Left ventricle myocardium inferior (tissue), 1 donor: ENCODE results near the gene METTL25. TPM values are rescaled to one million over a fixed set of nuclear protein-coding genes. Genes with fewer than 3 reads are reported as not detected.

Source experiments
- DNase-seq: peaks from one replicate; pipeline ENCODE4 v3.0.0-alpha.2; 2020
- H3K27ac ChIP-seq: fragments of 200-600 bp; replicated peaks from 2 replicates; pipeline ENCODE4 v1.8.0; 2021
- H3K27me3 ChIP-seq: fragments of 200-600 bp; 2 replicates; pipeline ENCODE4 v1.8.0; 2021; ENCODE audit warnings: low read depth
- H3K36me3 ChIP-seq: fragments of 200-600 bp; 2 replicates; pipeline ENCODE4 v1.8.0; 2021
- H3K4me1 ChIP-seq: fragments of 200-600 bp; 2 replicates; pipeline ENCODE4 v1.8.0; 2021
- H3K4me3 ChIP-seq: fragments of 200-600 bp; 2 replicates; pipeline ENCODE4 v1.8.0; 2021; ENCODE audit warnings: mild to moderate bottlenecking, moderate library complexity
- H3K9me3 ChIP-seq: fragments of 200-600 bp; replicated peaks from 2 replicates; pipeline ENCODE4 v1.8.0; 2021
- CTCF ChIP-seq: fragments of 200-600 bp; IDR thresholded peaks from 2 replicates; pipeline ENCODE4 v1.8.0; 2021; ENCODE audit warnings: antibody characterized with exemption, mild to moderate bottlenecking, borderline replicate concordance
- intact Hi-C: fragments of 100-400 bp; cut with micrococcal nuclease; formaldehyde crosslinking; loops from one replicate; pipeline ENCODE4 v1.11.0; 2022
- total RNA-seq: library from RNA; stranded (reverse); fragmentation: NEBNext Ultra II Directional; extraction: Animal tissue kit (Norgen Biotek cat#: 25700); gene quantifications from one replicate; pipeline ENCODE4 v1.2.1, GENCODE V29; 2021
- donor health status: DM: no; HTN: yes; CAD: no; lungs with severe emphysema.

Gene METTL25
- total RNA-seq, 1 donor from 2014 or later = 15.8 TPM

GRCh38 chr12:82507686-82508085 lies 149.4 kb downstream of the METTL25 start:
- H3K9me3 ChIP-seq = no peaks in the 10 kb centered on the region
- no peak overlapping the region for H3K27ac ChIP-seq
- intact Hi-C loops = no loop called here
- DNase-seq = no peak
- no peaks in the 10 kb centered on the region for H3K27me3 ChIP-seq
- no peak overlapping the region for H3K4me3 ChIP-seq
- no peak for TF ChIP-seq CTCF
- H3K36me3 ChIP-seq = no peaks in the 10 kb centered on the region
- no peaks in the 10 kb centered on the region for H3K4me1 ChIP-seq

DNA sequence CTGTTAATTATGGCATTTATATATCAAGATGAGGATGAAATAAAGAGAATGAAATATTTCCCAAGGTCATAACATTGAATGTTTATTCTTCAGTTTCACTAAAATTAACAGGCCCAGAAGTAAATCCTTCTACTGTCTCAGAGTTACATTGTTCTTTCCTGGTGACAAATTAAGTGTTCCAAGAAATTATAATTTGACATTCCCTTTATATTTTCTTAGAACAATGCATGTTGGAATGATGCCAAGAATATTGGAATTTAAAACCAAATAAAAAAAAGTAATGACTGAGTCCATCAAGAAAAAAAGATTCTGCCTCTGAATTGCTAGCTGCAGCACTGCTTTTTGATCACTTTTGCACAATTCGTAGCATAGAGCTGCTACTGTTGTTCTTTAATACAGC lies 152.1 kb downstream of the METTL25 start:
- H3K36me3 ChIP-seq = no peaks in the 10 kb centered on the region
- no peaks in the 10 kb centered on the region for H3K27me3 ChIP-seq
- H3K4me1 ChIP-seq = no peaks in the 10 kb centered on the region
- DNase-seq = no peak
- intact Hi-C loops = no loop called here
- H3K9me3 ChIP-seq = no peaks in the 10 kb centered on the region
- no peak for TF ChIP-seq CTCF
- H3K27ac ChIP-seq = no peak overlapping the region
- H3K4me3 ChIP-seq = no peak overlapping the region

DNA sequence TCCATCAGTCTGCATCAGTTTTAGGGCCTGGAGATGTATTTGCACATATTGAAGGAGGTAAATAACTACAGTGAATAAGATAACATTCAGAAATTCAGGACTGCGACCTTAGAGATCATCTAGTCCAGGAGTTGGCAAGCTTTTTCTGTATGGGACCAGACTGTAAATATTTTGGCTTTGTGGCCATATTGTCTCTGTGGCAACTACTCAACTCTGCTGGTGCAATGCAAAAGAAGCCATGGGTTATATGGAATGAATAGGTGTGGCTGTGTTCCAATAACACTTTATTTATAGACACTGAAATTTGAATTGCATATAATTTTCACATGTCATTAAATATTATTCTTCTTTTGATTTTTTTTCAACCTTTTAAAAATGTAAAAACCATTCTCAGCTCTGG lies 156.6 kb downstream of the METTL25 start:
- Histone ChIP-seq H3K4me3 (no peak overlapping the region), H3K9me3 (peaks cover 9% of the 10 kb centered on the region), H3K27me3 (no peaks in the 10 kb centered on the region), H3K36me3 (no peaks in the 10 kb centered on the region), H3K4me1 (no peaks in the 10 kb centered on the region), H3K27ac (no peak overlapping the region)
- intact Hi-C loops = no loop called here
- no peak for TF ChIP-seq CTCF
- DNase-seq = no peak

DNA sequence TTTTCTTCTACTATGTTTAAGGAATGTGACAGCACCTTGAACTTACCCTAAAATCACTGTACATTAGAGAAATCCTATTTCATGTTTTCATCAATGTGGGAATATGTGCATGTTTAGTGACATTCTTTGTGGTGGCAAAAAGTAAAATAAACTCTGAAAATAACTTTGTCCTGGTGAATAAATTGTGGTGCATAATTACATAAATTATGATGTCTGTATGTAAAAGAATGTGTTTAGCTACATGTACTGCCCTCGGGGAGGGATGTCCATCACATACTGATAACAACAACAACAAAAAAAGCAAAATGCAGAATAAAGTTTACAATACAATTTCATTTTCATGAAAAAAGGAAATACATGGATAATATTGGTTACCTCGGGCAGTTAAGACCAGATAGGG lies 157.3 kb downstream of the METTL25 start:
- no peak for DNase-seq
- Histone ChIP-seq H3K4me3 (no peak overlapping the region), H3K36me3 (no peaks in the 10 kb centered on the region), H3K27me3 (no peaks in the 10 kb centered on the region), H3K4me1 (no peaks in the 10 kb centered on the region), H3K27ac (no peak overlapping the region), H3K9me3 (peaks cover 9% of the 10 kb centered on the region)
- no peak for TF ChIP-seq CTCF
- intact Hi-C loops = no loop called here

GRCh38 chr12:82517027-82517426 lies 158.7 kb downstream of the METTL25 start:
- TF ChIP-seq CTCF = no peak
- DNase-seq = no peak
- Histone ChIP-seq H3K4me1 (no peaks in the 10 kb centered on the region), H3K36me3 (no peaks in the 10 kb centered on the region), H3K4me3 (no peak overlapping the region), H3K27me3 (no peaks in the 10 kb centered on the region), H3K9me3 (peaks cover 9% of the 10 kb centered on the region), H3K27ac (no peak overlapping the region)
- intact Hi-C loops = no loop called here

GRCh38 chr12:82517808-82518207 lies 159.5 kb downstream of the METTL25 start:
- Histone ChIP-seq H3K27me3 (no peaks in the 10 kb centered on the region), H3K4me1 (no peaks in the 10 kb centered on the region), H3K4me3 (no peak overlapping the region), H3K9me3 (peaks cover 9% of the 10 kb centered on the region), H3K27ac (no peak overlapping the region), H3K36me3 (no peaks in the 10 kb centered on the region)
- intact Hi-C loops = no loop called here
- no peak for TF ChIP-seq CTCF
- DNase-seq = no peak
